Thoracic aorta (tissue), 2 donors: ENCODE data around the gene PPP1R10. TPM values are rescaled to one million over a fixed set of nuclear protein-coding genes. Genes with fewer than 3 reads are reported as not detected.

Experiments used
- ATAC-seq: fragments of 150-250 bp; one replicate; pipeline ENCODE4 v1.8.0; 2017; ENCODE audit warnings: low read depth; ENCODE audit not compliant: insufficient number of reproducible peaks, low FRiP score
- DNase-seq: peaks from one replicate; pipeline ENCODE4 v3.0.0-alpha.2; 2020; ENCODE audit warnings: low spot score
- H3K27ac ChIP-seq, 2 donors: fragments of 200-600 bp; sonication (generic); 1 replicate in 1 of 2; 2 replicates in 1 of 2; pipeline ENCODE4 v1.5.1; 2016; ENCODE audit warnings: mild to moderate bottlenecking in 2 of 2, moderate library complexity in 2 of 2
- H3K27me3 ChIP-seq: fragments of 200-600 bp; sonication (generic); replicated peaks from 2 replicates; pipeline ENCODE4 v1.6.0; 2016; ENCODE audit warnings: mild to moderate bottlenecking; ENCODE audit not compliant: insufficient read depth
- H3K36me3 ChIP-seq: fragments of 200-600 bp; sonication (generic); one replicate; pipeline ENCODE4 v1.5.1; 2016
- H3K4me1 ChIP-seq, 2 donors: fragments of 200-600 bp; sonication (generic); 1 replicate in 1 of 2; 2 replicates in 1 of 2; pipeline versions ENCODE4 v1.5.1 to v1.6.0; 2016; ENCODE audit warnings: low read depth in 2 of 2, mild to moderate bottlenecking in 1 of 2; ENCODE audit not compliant: control insufficient read depth in 1 of 2
- H3K4me3 ChIP-seq: fragments of 200-600 bp; sonication (generic); 2 replicates; pipeline ENCODE4 v1.5.1; 2016; ENCODE audit warnings: mild to moderate bottlenecking
- H3K9me3 ChIP-seq: fragments of 200-600 bp; sonication (generic); 2 replicates; pipeline ENCODE4 v1.5.1; 2016
- CTCF ChIP-seq: fragments of 200-600 bp; sonication (generic); IDR thresholded peaks from one replicate; pipeline ENCODE4 v1.5.1; 2019; ENCODE audit warnings: antibody characterized with exemption
- total RNA-seq, 2 donors: library from RNA; depleted of rRNA; stranded (reverse); fragments of >200 nt; gene quantifications; one replicate each; pipeline versions ENCODE4 v1.1.0 to v1.2.3, GENCODE V29; 2016

Gene PPP1R10
- total RNA-seq, 2 donors from 2014 or later, result 28.7 to 43.1 TPM

- no peak for DNase-seq
- no peak overlapping the region for H3K27ac ChIP-seq
- no peak overlapping the region for H3K4me3 ChIP-seq
- H3K9me3 ChIP-seq, result no peaks in the 10 kb centered on the region
- TF ChIP-seq CTCF, result no peak
- H3K36me3 ChIP-seq, result peaks cover 6% of the 10 kb centered on the region
- H3K27me3 ChIP-seq, result no peaks in the 10 kb centered on the region
- no peak for ATAC-seq
- H3K4me1 ChIP-seq, result peaks cover 7 to 9% of the 10 kb centered on the region in 2 donors
Observed at GRCh38 chr6:30562470-30563425, 54.3 kb downstream of the PPP1R10 start.

- Histone ChIP-seq H3K4me3 (no peak overlapping the region), H3K36me3 (peaks cover 6% of the 10 kb centered on the region), H3K4me1 (peaks cover 8 to 12% of the 10 kb centered on the region in 2 donors), H3K27me3 (no peaks in the 10 kb centered on the region), H3K9me3 (no peaks in the 10 kb centered on the region), H3K27ac (no peak overlapping the region)
- no peak for ATAC-seq
- TF ChIP-seq CTCF, result no peak
- no peak for DNase-seq
Observed at GRCh38 chr6:30560930-30561329, 56.1 kb downstream of the PPP1R10 start.

- ATAC-seq, result no peak
- Histone ChIP-seq H3K4me1 (peaks cover 13 to 22% of the 10 kb centered on the region in 2 donors), H3K27me3 (no peaks in the 10 kb centered on the region), H3K4me3 (peak overlapping the region; percentile 98), H3K9me3 (no peaks in the 10 kb centered on the region), H3K36me3 (peaks cover 17% of the 10 kb centered on the region), H3K27ac (peak overlapping the region; percentile 98 to 99)
- DNase-seq, result no peak
- TF ChIP-seq CTCF, result no peak
Observed at GRCh38 chr6:30557683-30557981, 59.4 kb downstream of the PPP1R10 start.

- ATAC-seq (peak; percentile 87), DNase-seq (peak; percentile 82)
- H3K4me3 ChIP-seq, result peak within 1 kb of the TSS; percentile 98
- no peaks in the 10 kb centered on the region for H3K9me3 ChIP-seq
- H3K27me3 ChIP-seq, result no peaks in the 10 kb centered on the region
- peaks cover 17% of the 10 kb centered on the region for H3K36me3 ChIP-seq
- no peak for TF ChIP-seq CTCF
- H3K27ac ChIP-seq, result peak within 1 kb of the TSS; percentile 98 to 99
- peaks cover 13 to 22% of the 10 kb centered on the region in 2 donors for H3K4me1 ChIP-seq
Observed at GRCh38 chr6:30556906-30557682, 59.9 kb downstream of the PPP1R10 start, which contains the start of gene PRR3. Gene PRR3, plus strand, starts transcription at chr6:30557295. Its CDS starts 50 bp downstream, at chr6:30557345.
